ENCODE results near the gene HOXA3. TPM values are rescaled to one million over a fixed set of nuclear protein-coding genes. Genes with fewer than 3 reads are reported as not detected.

The HOXA3 gene
- total and polyA plus RNA-seq, 2 of the 13 experiments (the other 11 are each of a cell fraction or from before 2014, with no cell fraction given): 2.9 to 4.6 TPM

DNA sequence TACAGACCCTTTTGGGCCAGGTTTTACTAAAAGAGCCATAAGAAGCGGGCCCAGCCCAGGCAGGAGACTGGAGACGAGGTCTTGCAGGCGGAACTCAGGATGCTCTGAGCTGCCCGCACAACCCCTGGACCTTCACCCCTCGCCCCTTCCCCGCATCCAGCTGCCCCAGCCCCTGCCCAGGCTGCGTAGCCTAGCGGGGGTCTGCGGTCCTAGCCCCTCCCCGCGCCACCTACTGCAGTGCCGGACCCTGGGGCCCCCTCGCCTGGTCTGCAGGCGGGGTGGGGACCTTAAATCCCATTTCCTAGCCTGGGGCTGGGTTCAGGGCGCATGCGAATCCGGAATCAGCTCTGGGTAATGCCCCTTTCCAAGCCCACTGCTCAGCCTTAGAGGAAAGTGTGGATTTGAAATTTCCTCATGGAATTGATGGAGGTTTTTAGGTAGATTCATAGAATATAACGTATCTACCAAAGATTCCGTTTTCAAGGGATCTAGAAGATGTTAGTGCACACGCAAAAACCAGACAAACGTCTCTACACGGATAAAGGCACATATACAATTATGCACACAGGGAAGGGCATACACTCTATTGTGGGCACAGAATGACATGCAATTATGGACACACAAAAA is 546 bp upstream of the HOXA3 start:
- 68% methylated on average over 11 of the region's 22 CpGs for WGBS (ENCODE audit: low lambda C conversion rate)
- in situ Hi-C loops (cut with HindIII; ENCODE audit: extremely low pct_ligation_motif_present, low pct_unique_long_range_greater_than_20kb) (loop anchor here (25.0 kb wide), 1 partner anchor 1066 kb away; no protein-coding TSS in a partner anchor), intact Hi-C loops (cut with micrococcal nuclease; ENCODE audit: unreplicated experiment) (no loop called here)
- ChIA-PET CTCF (ENCODE audit: low intra/inter-chr PET ratio, low total read pairs) (interaction anchor here (0.6 kb wide), 1 partner anchor 43 kb away, joined by 3 read pairs; no protein-coding TSS in a partner anchor), POLR2A (interaction anchor here (0.8 kb wide), 1 partner anchor 22 kb away, joined by 3 read pairs; no protein-coding TSS in a partner anchor)
- no peak for DNase-seq (ENCODE audit: low spot score)
- H3K36me3 ChIP-seq (replicated peaks in 1 of 2; ENCODE audit: control insufficient read depth in 1 of 2, insufficient read depth in 2 of 2, low read length in 2 of 2): no peaks in the 10 kb centered on the region
- peaks cover 5% of the 10 kb centered on the region for H3K79me2 ChIP-seq (ENCODE audit: insufficient read depth, low read length)
- peak overlapping the region; percentile 56 for H3K4me2 ChIP-seq (ENCODE audit: low read depth, low read length)
- no peak for FAIRE-seq
- H4K20me1 ChIP-seq (ENCODE audit: insufficient read depth, low read length): no peaks in the 10 kb centered on the region
- H2AFZ ChIP-seq (ENCODE audit: low read length): no peak overlapping the region
- peak; percentile 72; the same call in 1 of the 2 replicates for TF ChIP-seq CBX2 (IDR thresholded peaks at IDR 0.05; ENCODE audit: low read depth, low read length)
- TF ChIP-seq CBX2 (CRISPR knock-in tag; IDR thresholded peaks at IDR 0.05; ENCODE audit: low read depth): no peak
- no peak for TF ChIP-seq GTF2F1 (IDR thresholded peaks at IDR 0.05; ENCODE audit: low read length)
- ATAC-seq: no peak
- no peaks in the 10 kb centered on the region for H3K9me3 ChIP-seq (ENCODE audit: low read length)
- H3K9ac ChIP-seq (ENCODE audit: insufficient read depth, low read depth, low read length): no peak overlapping the region
- H3K4me1 ChIP-seq (ENCODE audit: insufficient read depth, low read length): peaks cover 51% of the 10 kb centered on the region
- peaks cover 6 to 61% of the 10 kb centered on the region in 2 experiments for H3K27me3 ChIP-seq (ENCODE audit: control insufficient read depth in 1 of 2, insufficient read depth in 2 of 2, low read length in 2 of 2)
- H3K27ac ChIP-seq (ENCODE audit: extremely low read length, insufficient read depth, low read length): no peak overlapping the region
- H3K4me3 ChIP-seq (replicated peaks in 1 of 3; ENCODE audit: insufficient read depth in 1 of 3, low read depth in 2 of 3, low read length in 3 of 3): peak overlapping the region in 1 of 3 experiments; percentile 44; a peak in 1 of 6 replicates
- BruUV-seq (replicated peaks): no TSS peak

DNA sequence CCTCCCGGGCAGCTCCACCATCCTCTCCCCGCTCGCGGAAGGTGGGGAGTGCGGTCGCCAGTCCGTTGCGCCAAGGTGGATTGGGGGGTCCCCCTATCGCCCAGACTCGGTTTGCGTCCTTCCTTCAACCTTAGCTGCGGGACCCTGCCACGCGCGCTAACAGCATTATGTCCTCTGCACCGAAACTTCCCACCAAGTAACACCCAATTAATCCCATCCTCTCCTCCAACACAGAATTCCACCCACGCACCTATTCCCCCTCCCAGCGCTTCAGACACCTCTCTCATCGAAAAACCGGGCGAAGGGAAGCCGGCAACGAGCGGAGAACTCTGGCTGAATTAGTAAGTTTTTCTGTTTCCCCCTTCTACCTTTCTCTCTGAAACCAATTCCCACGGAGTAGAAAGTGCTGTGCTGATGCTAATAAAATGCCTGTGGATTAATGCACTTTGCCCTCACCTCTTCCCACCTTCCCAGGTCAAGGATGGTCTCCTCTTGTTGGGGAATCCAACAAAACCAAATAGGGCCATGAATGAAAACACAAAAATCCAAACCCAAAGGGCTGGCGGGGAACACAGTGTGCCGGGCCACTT is 947 bp downstream of the HOXA3 start:
- ChIA-PET CTCF (ENCODE audit: low intra/inter-chr PET ratio, low total read pairs) (interaction anchor here (1.7 kb wide), 1 partner anchor 9 kb away, joined by 13 read pairs; no protein-coding TSS in a partner anchor), POLR2A (interaction anchor here (1.2 to 1.9 kb wide), 5 partner anchors 9 to 55 kb away, joined by 3 to 10 read pairs (median 6); partner anchors contain the start of gene HOXA4)
- peaks cover 51% of the 10 kb centered on the region for H3K4me1 ChIP-seq (ENCODE audit: insufficient read depth, low read length)
- no peaks in the 10 kb centered on the region for H3K9me3 ChIP-seq (ENCODE audit: low read length)
- no peak for DNase-seq (ENCODE audit: low spot score)
- TF ChIP-seq ZNF788 (CRISPR knock-in tag; IDR thresholded peaks at IDR 0.05; ENCODE audit: borderline replicate concordance) (no peak), ZNF451 (CRISPR knock-in tag; IDR thresholded peaks at IDR 0.05) (no peak), ZNF44 (CRISPR knock-in tag; IDR thresholded peaks at IDR 0.05) (no peak)
- TF ChIP-seq, protein P1, sequence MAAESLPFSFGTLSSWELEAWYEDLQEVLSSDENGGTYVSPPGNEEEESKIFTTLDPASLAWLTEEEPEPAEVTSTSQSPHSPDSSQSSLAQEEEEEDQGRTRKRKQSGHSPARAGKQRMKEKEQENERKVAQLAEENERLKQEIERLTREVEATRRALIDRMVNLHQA (CRISPR knock-in tag; IDR thresholded peaks at IDR 0.05): no peak
- no peak overlapping the region for H2AFZ ChIP-seq (ENCODE audit: low read length)
- peak overlapping the region; percentile 80 to 88 (median 85); a peak in 5 of 6 replicates for H3K4me3 ChIP-seq (replicated peaks in 1 of 3; ENCODE audit: insufficient read depth in 1 of 3, low read depth in 2 of 3, low read length in 3 of 3)
- no peak for FAIRE-seq
- peak overlapping the region; percentile 88 for H3K4me2 ChIP-seq (ENCODE audit: low read depth, low read length)
- 59% methylated on average over 26 of the region's 27 CpGs for WGBS (ENCODE audit: low lambda C conversion rate)
- H3K27ac ChIP-seq (ENCODE audit: extremely low read length, insufficient read depth, low read length): no peak overlapping the region
- ATAC-seq: no peak
- H4K20me1 ChIP-seq (ENCODE audit: insufficient read depth, low read length): no peaks in the 10 kb centered on the region
- no TSS peak for BruUV-seq (replicated peaks)
- H3K36me3 ChIP-seq (replicated peaks in 1 of 2; ENCODE audit: control insufficient read depth in 1 of 2, insufficient read depth in 2 of 2, low read length in 2 of 2): no peaks in the 10 kb centered on the region
- peaks cover 6 to 52% of the 10 kb centered on the region in 2 experiments for H3K27me3 ChIP-seq (ENCODE audit: control insufficient read depth in 1 of 2, insufficient read depth in 2 of 2, low read length in 2 of 2)
- in situ Hi-C loops (cut with HindIII; ENCODE audit: extremely low pct_ligation_motif_present, low pct_unique_long_range_greater_than_20kb): loop anchor here (25.0 kb wide), 1 partner anchor 1064 kb away; no protein-coding TSS in a partner anchor
- no peak overlapping the region for H3K9ac ChIP-seq (ENCODE audit: insufficient read depth, low read depth, low read length)
- intact Hi-C loops (cut with micrococcal nuclease; ENCODE audit: unreplicated experiment): no loop called here
- H3K79me2 ChIP-seq (ENCODE audit: insufficient read depth, low read length): peaks cover 5% of the 10 kb centered on the region

Measured in HepG2 (cell line).